ENCODE measurements around the gene TP53RK. TPM values are rescaled to one million over a fixed set of nuclear protein-coding genes. Genes with fewer than 3 reads are reported as not detected.
A peak's percentile ranks its signal among the peaks of the same experiment; 100 is the strongest.

The TP53RK gene
- total and polyA plus RNA-seq, 2 of the 13 experiments (the other 11 are each of a cell fraction or from before 2014, with no cell fraction given) = 12.9 to 25.5 TPM

DNA sequence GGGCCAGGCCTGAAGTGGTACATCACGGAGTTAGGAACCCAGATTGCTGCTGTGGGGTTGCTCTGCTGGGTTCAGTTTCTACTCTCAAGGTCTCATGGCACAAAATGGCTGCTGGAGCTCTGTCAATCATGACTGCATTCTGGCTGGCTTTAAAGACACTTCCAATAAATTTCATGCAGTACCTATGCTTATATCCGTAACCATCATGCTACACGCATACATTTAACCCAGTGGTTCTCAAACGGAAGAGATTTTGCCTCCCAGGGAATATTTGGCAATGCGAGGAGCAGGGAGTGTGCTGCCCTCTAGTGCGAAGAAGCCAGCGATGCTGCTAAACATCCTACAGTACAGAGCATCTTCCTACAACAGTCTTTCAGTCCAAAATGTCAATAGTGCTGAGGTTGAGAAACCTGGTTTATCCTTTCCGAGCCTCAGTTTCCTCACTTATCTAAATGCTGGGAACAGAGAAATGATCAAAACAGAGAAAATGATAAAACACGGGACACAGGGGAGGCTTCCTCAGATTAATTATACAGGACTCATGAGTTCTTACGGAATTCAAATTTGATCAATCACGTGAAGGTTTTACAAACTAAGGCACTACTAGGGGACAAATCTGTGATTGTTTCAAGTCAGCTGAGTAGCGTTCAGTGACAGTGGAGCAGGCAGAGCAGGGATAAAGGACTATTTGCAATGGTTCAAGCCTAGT lies 10.6 kb upstream of the TP53RK start (continued):
- TF ChIP-seq CHD2 (IDR thresholded peaks at IDR 0.05; ENCODE audit: low read depth, low read length) (no peak), ZSCAN22 (CRISPR knock-in tag; IDR thresholded peaks at IDR 0.05) (0 out of 2 replicates have a peak, but pooled peaks have one; percentile 21), RBAK (CRISPR knock-in tag; IDR thresholded peaks at IDR 0.05) (no peak), ZKSCAN1 (IDR thresholded peaks at IDR 0.05; ENCODE audit: low read length) (peak; percentile 18; the same call in 1 of the 2 replicates), ZNF496 (CRISPR knock-in tag; IDR thresholded peaks at IDR 0.05; ENCODE audit: insufficient replicate concordance) (no peak), RELA (CRISPR knock-in tag; IDR thresholded peaks at IDR 0.05) (peak; percentile 90), POGZ (CRISPR knock-in tag; IDR thresholded peaks at IDR 0.05) (peak; percentile 46; the same call in 1 of the 2 replicates), ZMYM3 (CRISPR knock-in tag; IDR thresholded peaks at IDR 0.05) (peak; percentile 99), KMT2B (CRISPR knock-in tag; IDR thresholded peaks at IDR 0.05) (0 out of 2 replicates have a peak, but pooled peaks have one; percentile 27), ZFP36L1 (CRISPR knock-in tag; IDR thresholded peaks at IDR 0.05) (no peak), ZSCAN25 (CRISPR knock-in tag; IDR thresholded peaks at IDR 0.05) (no peak), RAD21 (CRISPR knock-in tag; IDR thresholded peaks at IDR 0.05) (peak; percentile 92), SRY (CRISPR knock-in tag; IDR thresholded peaks at IDR 0.05) (no peak), KDM5B (CRISPR knock-in tag; IDR thresholded peaks at IDR 0.05; ENCODE audit: borderline replicate concordance) (no peak), RFXANK (CRISPR knock-in tag; IDR thresholded peaks at IDR 0.05) (no peak), ADNP (CRISPR knock-in tag; IDR thresholded peaks at IDR 0.05) (0 out of 2 replicates have a peak, but pooled peaks have one; percentile 57), ZNF549 (CRISPR knock-in tag; IDR thresholded peaks at IDR 0.05) (no peak)
- TF ChIP-seq, protein P1, sequence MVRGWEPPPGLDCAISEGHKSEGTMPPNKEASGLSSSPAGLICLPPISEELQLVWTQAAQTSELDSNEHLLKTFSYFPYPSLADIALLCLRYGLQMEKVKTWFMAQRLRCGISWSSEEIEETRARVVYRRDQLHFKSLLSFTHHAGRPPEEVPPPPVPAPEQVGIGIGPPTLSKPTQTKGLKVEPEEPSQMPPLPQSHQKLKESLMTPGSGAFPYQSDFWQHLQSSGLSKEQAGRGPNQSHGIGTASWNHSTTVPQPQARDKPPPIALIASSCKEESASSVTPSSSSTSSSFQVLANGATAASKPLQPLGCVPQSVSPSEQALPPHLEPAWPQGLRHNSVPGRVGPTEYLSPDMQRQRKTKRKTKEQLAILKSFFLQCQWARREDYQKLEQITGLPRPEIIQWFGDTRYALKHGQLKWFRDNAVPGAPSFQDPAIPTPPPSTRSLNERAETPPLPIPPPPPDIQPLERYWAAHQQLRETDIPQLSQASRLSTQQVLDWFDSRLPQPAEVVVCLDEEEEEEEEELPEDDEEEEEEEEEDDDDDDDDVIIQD (CRISPR knock-in tag; IDR thresholded peaks at IDR 0.05; ENCODE audit: low read depth) = peak; percentile 37; the same call in 1 of the 2 replicates
- TF ChIP-seq, protein P2, sequence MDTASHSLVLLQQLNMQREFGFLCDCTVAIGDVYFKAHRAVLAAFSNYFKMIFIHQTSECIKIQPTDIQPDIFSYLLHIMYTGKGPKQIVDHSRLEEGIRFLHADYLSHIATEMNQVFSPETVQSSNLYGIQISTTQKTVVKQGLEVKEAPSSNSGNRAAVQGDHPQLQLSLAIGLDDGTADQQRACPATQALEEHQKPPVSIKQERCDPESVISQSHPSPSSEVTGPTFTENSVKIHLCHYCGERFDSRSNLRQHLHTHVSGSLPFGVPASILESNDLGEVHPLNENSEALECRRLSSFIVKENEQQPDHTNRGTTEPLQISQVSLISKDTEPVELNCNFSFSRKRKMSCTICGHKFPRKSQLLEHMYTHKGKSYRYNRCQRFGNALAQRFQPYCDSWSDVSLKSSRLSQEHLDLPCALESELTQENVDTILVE (CRISPR knock-in tag; IDR thresholded peaks at IDR 0.05) = peak; percentile 72; the same call in 1 of the 2 replicates
- TF ChIP-seq, protein P3, sequence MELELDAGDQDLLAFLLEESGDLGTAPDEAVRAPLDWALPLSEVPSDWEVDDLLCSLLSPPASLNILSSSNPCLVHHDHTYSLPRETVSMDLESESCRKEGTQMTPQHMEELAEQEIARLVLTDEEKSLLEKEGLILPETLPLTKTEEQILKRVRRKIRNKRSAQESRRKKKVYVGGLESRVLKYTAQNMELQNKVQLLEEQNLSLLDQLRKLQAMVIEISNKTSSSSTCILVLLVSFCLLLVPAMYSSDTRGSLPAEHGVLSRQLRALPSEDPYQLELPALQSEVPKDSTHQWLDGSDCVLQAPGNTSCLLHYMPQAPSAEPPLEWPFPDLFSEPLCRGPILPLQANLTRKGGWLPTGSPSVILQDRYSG (CRISPR knock-in tag; IDR thresholded peaks at IDR 0.05) = no peak
- TF ChIP-seq, protein P4, sequence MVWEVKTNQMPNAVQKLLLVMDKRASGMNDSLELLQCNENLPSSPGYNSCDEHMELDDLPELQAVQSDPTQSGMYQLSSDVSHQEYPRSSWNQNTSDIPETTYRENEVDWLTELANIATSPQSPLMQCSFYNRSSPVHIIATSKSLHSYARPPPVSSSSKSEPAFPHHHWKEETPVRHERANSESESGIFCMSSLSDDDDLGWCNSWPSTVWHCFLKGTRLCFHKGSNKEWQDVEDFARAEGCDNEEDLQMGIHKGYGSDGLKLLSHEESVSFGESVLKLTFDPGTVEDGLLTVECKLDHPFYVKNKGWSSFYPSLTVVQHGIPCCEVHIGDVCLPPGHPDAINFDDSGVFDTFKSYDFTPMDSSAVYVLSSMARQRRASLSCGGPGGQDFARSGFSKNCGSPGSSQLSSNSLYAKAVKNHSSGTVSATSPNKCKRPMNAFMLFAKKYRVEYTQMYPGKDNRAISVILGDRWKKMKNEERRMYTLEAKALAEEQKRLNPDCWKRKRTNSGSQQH (CRISPR knock-in tag; IDR thresholded peaks at IDR 0.05; ENCODE audit: low read depth) = 0 out of 2 replicates have a peak, but pooled peaks have one; percentile 61
- TF ChIP-seq, protein P5, sequence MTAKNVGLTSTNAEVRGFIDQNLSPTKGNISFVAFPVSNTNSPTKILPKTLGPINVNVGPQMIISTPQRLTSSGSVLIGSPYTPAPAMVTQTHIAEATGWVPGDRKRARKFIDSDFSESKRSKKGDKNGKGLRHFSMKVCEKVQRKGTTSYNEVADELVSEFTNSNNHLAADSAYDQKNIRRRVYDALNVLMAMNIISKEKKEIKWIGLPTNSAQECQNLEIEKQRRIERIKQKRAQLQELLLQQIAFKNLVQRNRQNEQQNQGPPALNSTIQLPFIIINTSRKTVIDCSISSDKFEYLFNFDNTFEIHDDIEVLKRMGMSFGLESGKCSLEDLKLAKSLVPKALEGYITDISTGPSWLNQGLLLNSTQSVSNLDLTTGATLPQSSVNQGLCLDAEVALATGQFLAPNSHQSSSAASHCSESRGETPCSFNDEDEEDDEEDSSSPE (CRISPR knock-in tag; IDR thresholded peaks at IDR 0.05) = peak; percentile 25; the same call in 1 of the 2 replicates

Measured in HepG2 (cell line).